ENCODE results near the gene SSNA1.
"Not testable (repeated sequence)": the region's sequence is repeated elsewhere in the genome, so short reads cannot be mapped to it uniquely, and the experiment has no call there.

The SSNA1 gene

GRCh38 chr9:137234055-137234697 lies 45.7 kb downstream of the SSNA1 start:
- DNase-seq: peak in 2 of 3 experiments; percentile 53 to 71

GRCh38 chr9:137234758-137235423 lies 46.4 kb downstream of the SSNA1 start:
- no peak for DNase-seq

- no peak for DNase-seq
Measured at GRCh38 chr9:137235424-137236237, 47.2 kb downstream of the SSNA1 start.

- peak; percentile 68 to 91 (median 80) for DNase-seq
Measured at GRCh38 chr9:137236238-137236935, 47.9 kb downstream of the SSNA1 start.

GRCh38 chr9:137236936-137237421 lies 48.5 kb downstream of the SSNA1 start:
- DNase-seq: peak in 1 of 3 experiments; percentile 23

GRCh38 chr9:137237759-137238726 lies 49.6 kb downstream of the SSNA1 start:
- DNase-seq: peak; percentile 40 to 80 (median 64)

GRCh38 chr9:137239541-137240200 lies 51.2 kb downstream of the SSNA1 start:
- DNase-seq: not testable (repeated sequence)
